22Rv1 (cell line): ENCODE results near the gene PDK2.

Experiments used
- CTCF ChIP-seq: fragments of 450-650 bp; IDR thresholded peaks from 2 replicates; pipeline ENCODE4 v1.5.1; 2017; ENCODE audit warnings: mild to moderate bottlenecking
- ZFX ChIP-seq: fragments of 450-650 bp; IDR thresholded peaks from 2 replicates; pipeline ENCODE4 v1.6.1; 2017; ENCODE audit warnings: antibody characterized with exemption, borderline replicate concordance

- TF ChIP-seq CTCF (no peak), ZFX (no peak)
Measured at GRCh38 chr17:50105811-50106210, 10.7 kb downstream of the PDK2 start.
